Gastrocnemius medialis (tissue), 4 donors: ENCODE results near the gene ADCY2.

Experiments used
- POLR2A ChIP-seq, 2 donors: fragments of 450-650 bp; IDR thresholded peaks; one replicate each; pipeline ENCODE4 v1.6.1; 2017; ENCODE audit warnings: antibody characterized with exemption in 2 of 2, mild to moderate bottlenecking in 2 of 2, moderate library complexity in 2 of 2
- TF ChIP-seq, protein P1 (sequence below), 5 experiments: fragments of 450-650 bp in 3 of 5; fragments of 200-600 bp in 2 of 5; sonication (generic) in 2 of 5; IDR thresholded peaks in 4 of 5; conservative IDR thresholded peaks in 1 of 5; 1 replicate in 4 of 5; 2 replicates in 1 of 5; pipeline ENCODE4 v1.5.1; 2016 to 2019; ENCODE audit warnings: antibody characterized with exemption in 5 of 5, mild to moderate bottlenecking in 3 of 5, moderate library complexity in 3 of 5

DNA sequence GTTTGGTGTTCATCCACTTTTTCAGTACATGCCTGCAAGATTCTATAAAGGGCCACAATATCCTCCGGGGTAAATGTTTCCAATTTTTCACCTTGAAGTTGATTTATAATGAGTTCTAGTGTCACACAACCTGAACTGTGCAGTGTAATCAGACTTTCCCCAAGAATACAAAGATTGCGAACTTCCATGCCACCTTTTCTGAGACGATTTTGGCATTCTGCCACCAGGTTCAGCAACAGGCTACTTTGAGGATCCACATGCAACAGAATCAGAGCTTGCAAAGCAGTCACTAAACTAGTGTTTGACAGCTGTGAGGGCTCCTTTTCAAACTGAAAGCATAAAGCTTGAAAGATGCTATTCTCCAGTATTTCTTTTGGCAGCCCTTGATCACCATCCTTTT is 471.3 kb downstream of the ADCY2 start:
- TF ChIP-seq, protein P1, sequence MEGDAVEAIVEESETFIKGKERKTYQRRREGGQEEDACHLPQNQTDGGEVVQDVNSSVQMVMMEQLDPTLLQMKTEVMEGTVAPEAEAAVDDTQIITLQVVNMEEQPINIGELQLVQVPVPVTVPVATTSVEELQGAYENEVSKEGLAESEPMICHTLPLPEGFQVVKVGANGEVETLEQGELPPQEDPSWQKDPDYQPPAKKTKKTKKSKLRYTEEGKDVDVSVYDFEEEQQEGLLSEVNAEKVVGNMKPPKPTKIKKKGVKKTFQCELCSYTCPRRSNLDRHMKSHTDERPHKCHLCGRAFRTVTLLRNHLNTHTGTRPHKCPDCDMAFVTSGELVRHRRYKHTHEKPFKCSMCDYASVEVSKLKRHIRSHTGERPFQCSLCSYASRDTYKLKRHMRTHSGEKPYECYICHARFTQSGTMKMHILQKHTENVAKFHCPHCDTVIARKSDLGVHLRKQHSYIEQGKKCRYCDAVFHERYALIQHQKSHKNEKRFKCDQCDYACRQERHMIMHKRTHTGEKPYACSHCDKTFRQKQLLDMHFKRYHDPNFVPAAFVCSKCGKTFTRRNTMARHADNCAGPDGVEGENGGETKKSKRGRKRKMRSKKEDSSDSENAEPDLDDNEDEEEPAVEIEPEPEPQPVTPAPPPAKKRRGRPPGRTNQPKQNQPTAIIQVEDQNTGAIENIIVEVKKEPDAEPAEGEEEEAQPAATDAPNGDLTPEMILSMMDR (IDR thresholded peaks at IDR 0.05 in 4 of 5, conservative IDR thresholded peaks at IDR 0.05 in 1 of 5): no peak
- no peak for TF ChIP-seq POLR2A (IDR thresholded peaks at IDR 0.05)
